SK-N-SH (cell line): ENCODE measurements around the gene DNASE1L2. TPM values are rescaled to one million over a fixed set of nuclear protein-coding genes. Genes with fewer than 3 reads are reported as not detected.
"Not testable (repeated sequence)": the region's sequence is repeated elsewhere in the genome, so short reads cannot be mapped to it uniquely, and the experiment has no call there.

Source experiments
- CTCF ChIA-PET: fragments of 300-600, 350-600 bp; formaldehyde crosslinking; extraction: SDS; loops from one replicate; lab custom pipeline; 2021; lab: Yijun Ruan, JAX
- POLR2A ChIA-PET: fragments of 350-600 bp; sonication (Branson Sonifier 250); formaldehyde crosslinking; extraction: SDS; loops from one replicate; lab custom pipeline; 2020; ENCODE audit warnings: antibody characterized with exemption, inconsistent platforms; lab: Yijun Ruan, JAX
- DNase-seq: peaks from one replicate; pipeline ENCODE4 v3.0.0; 2012
- H2AFZ ChIP-seq: fragments of 200-600 bp; sonication (generic); 2 replicates; pipeline ENCODE4 v1.8.1; 2016; ENCODE audit warnings: antibody characterized with exemption, mild to moderate bottlenecking, low read depth
- H3F3A ChIP-seq: fragments of 200-600 bp; sonication (generic); replicated peaks from 2 replicates; pipeline ENCODE3; 2016; ENCODE audit warnings: antibody characterized with exemption, mild to moderate bottlenecking; ENCODE audit not compliant: insufficient read depth
- H3K27ac ChIP-seq, 2 experiments: fragments of 200-500 bp in 1 of 2; fragments of 200-600 bp in 1 of 2; sonication (Bioruptor generic) in 1 of 2; sonication (generic), shearing (Covaris generic) in 1 of 2; 2 replicates each; pipeline versions ENCODE4 v1.5.1 to v1.6.1; 2014 to 2016; ENCODE audit warnings: low read depth in 2 of 2, inconsistent platforms in 1 of 2, low read length in 1 of 2, mild to moderate bottlenecking in 1 of 2, mixed read lengths in 1 of 2
- H3K27me3 ChIP-seq: fragments of 200-600 bp; sonication (generic), shearing (Covaris generic); 2 replicates; pipeline ENCODE4 v1.6.1; 2016; ENCODE audit warnings: mixed run types; ENCODE audit not compliant: insufficient read depth
- H3K36me3 ChIP-seq, 2 experiments: fragments of 200-500 bp in 1 of 2; fragments of 200-600 bp in 1 of 2; sonication (Bioruptor generic) in 1 of 2; sonication (generic) in 1 of 2; replicated peaks in 1 of 2; 2 replicates each; pipeline versions ENCODE3 to v1.5.1; 2014 to 2016; ENCODE audit warnings: low read length in 1 of 2, mild to moderate bottlenecking in 1 of 2; ENCODE audit not compliant: insufficient read depth in 2 of 2, control insufficient read depth in 1 of 2
- H3K4me1 ChIP-seq, 2 experiments: fragments of 200-500 bp in 1 of 2; fragments of 200-600 bp in 1 of 2; sonication (Bioruptor generic) in 1 of 2; sonication (generic), shearing (Covaris generic) in 1 of 2; 2 replicates each; pipeline versions ENCODE4 v1.5.1 to v1.6.1; 2014 to 2016; ENCODE audit warnings: low read depth in 1 of 2, low read length in 1 of 2, mixed run types in 1 of 2; ENCODE audit not compliant: insufficient read depth in 2 of 2, control insufficient read depth in 1 of 2
- H3K4me2 ChIP-seq: fragments of 200-600 bp; sonication (generic), shearing (Covaris generic); 2 replicates; pipeline ENCODE4 v1.6.1; 2017; ENCODE audit warnings: mixed run types
- H3K4me3 ChIP-seq, 2 experiments: fragments of 200-500 bp in 1 of 2; fragments of 200-600 bp in 1 of 2; sonication (Bioruptor generic) in 1 of 2; sonication (generic), shearing (Covaris generic) in 1 of 2; 2 replicates each; pipeline versions ENCODE4 v1.5.1 to v1.8.1; 2014 to 2016; ENCODE audit warnings: low read depth in 2 of 2, inconsistent platforms in 1 of 2, low read length in 1 of 2, mild to moderate bottlenecking in 1 of 2, mixed read lengths in 1 of 2, moderate library complexity in 1 of 2
- H3K79me2 ChIP-seq: fragments of 200-600 bp; sonication (generic); 2 replicates; pipeline ENCODE4 v1.8.1; 2017; ENCODE audit warnings: mild to moderate bottlenecking; ENCODE audit not compliant: insufficient read depth
- H3K9ac ChIP-seq: fragments of 200-600 bp; sonication (generic); 2 replicates; pipeline ENCODE4 v1.6.1; 2017; ENCODE audit warnings: mixed run types
- H3K9me2 ChIP-seq: fragments of 200-600 bp; sonication (generic); 2 replicates; pipeline ENCODE4 v1.6.1; 2017; ENCODE audit warnings: mixed run types
- H3K9me3 ChIP-seq: fragments of 200-600 bp; sonication (generic); 2 replicates; pipeline ENCODE4 v1.6.1; 2017; ENCODE audit warnings: mixed run types, mild to moderate bottlenecking, moderate library complexity
- H4K20me1 ChIP-seq: fragments of 200-600 bp; sonication (generic); 2 replicates; pipeline ENCODE4 v1.6.1; 2017; ENCODE audit warnings: mild to moderate bottlenecking, mixed run types; ENCODE audit not compliant: insufficient read depth
- ELF1 ChIP-seq: IDR thresholded peaks from 2 replicates; pipeline ENCODE4 v1.4.0; 2012
- EP300 ChIP-seq, 2 experiments: IDR thresholded peaks; 2 replicates each; pipeline versions ENCODE4 v1.4.0 to v1.6.1; 2012; ENCODE audit warnings: borderline replicate concordance in 1 of 2, low read depth in 1 of 2, low read length in 1 of 2
- GABPA ChIP-seq: IDR thresholded peaks from 2 replicates; pipeline ENCODE4 v1.4.0; 2012; ENCODE audit warnings: low read depth, mild to moderate bottlenecking
- IRF3 ChIP-seq: fragments of 150-350 bp; IDR thresholded peaks from 2 replicates; pipeline ENCODE4 v1.6.1; 2016; ENCODE audit warnings: mild to moderate bottlenecking, low read depth, low read length
- JUND ChIP-seq: IDR thresholded peaks from 2 replicates; pipeline ENCODE4 v1.4.0; 2012
- MAX ChIP-seq: IDR thresholded peaks from 2 replicates; pipeline ENCODE4 v1.4.0; 2012; ENCODE audit warnings: low read depth
- MEF2A ChIP-seq: IDR thresholded peaks from 2 replicates; pipeline ENCODE4 v1.4.0; 2012; ENCODE audit warnings: low read depth, borderline replicate concordance
- PBX3 ChIP-seq: IDR thresholded peaks from 2 replicates; pipeline ENCODE4; 2012
- POLR2AphosphoS5 ChIP-seq: IDR thresholded peaks from 2 replicates; pipeline ENCODE4 v1.6.1; 2012; ENCODE audit warnings: low read depth, low read length
- RAD21 ChIP-seq: IDR thresholded peaks from 2 replicates; pipeline ENCODE4 v1.6.1; 2012; ENCODE audit warnings: mild to moderate bottlenecking, low read length
- RCOR1 ChIP-seq: fragments of 150-350 bp; IDR thresholded peaks from 2 replicates; pipeline ENCODE4 v1.6.1; 2017; ENCODE audit warnings: antibody characterized with exemption, low read length
- RFX5 ChIP-seq: IDR thresholded peaks from 2 replicates; pipeline ENCODE4 v1.6.1; 2012; ENCODE audit warnings: mild to moderate bottlenecking, improper control_type of control experiment, low read length
- TAF1 ChIP-seq: IDR thresholded peaks from 2 replicates; pipeline ENCODE4 v1.6.1; 2012; ENCODE audit warnings: low read depth, mild to moderate bottlenecking, low read length, moderate library complexity, borderline replicate concordance
- TCF12 ChIP-seq: IDR thresholded peaks from 2 replicates; pipeline ENCODE4 v1.4.0; 2012
- USF1 ChIP-seq: IDR thresholded peaks from 2 replicates; pipeline ENCODE4 v1.4.0; 2012; ENCODE audit warnings: low read depth, borderline replicate concordance
- USF2 ChIP-seq: fragments of 150-350 bp; IDR thresholded peaks from 2 replicates; pipeline ENCODE4 v1.6.1; 2017; ENCODE audit warnings: antibody characterized with exemption, low read length, low read depth, borderline replicate concordance
- YY1 ChIP-seq: IDR thresholded peaks from 2 replicates; pipeline ENCODE4 v1.4.0; 2012; ENCODE audit warnings: low read depth, mild to moderate bottlenecking
- WGBS: methylation state at CpG from one replicate; pipeline ENCODE4 v1.1.6; 2017; ENCODE audit warnings: low lambda C conversion rate; 5-methylcytosine and 5-hydroxymethylcytosine counted together
- polyA plus RNA-seq, 3 experiments: library from polyadenylated mRNA; depleted of rRNA; stranded (reverse); fragments of >200 nt; gene quantifications; 2 replicates each; pipeline ENCODE4 v1.2.3, GENCODE V29; 2012

DNASE1L2 gene
- polyA plus RNA-seq, 1 of the 3 experiments (the other 2 are of a cell fraction): 2.5 TPM

GRCh38 chr16:2200313-2200712 lies 35.9 kb upstream of the DNASE1L2 start:
- H3K9me2 ChIP-seq: no peaks in the 10 kb centered on the region
- H3K36me3 ChIP-seq: no peaks in the 10 kb centered on the region
- TF ChIP-seq ELF1 (no peak), YY1 (no peak), GABPA (no peak), POLR2AphosphoS5 (no peak), TCF12 (no peak), JUND (no peak), IRF3 (no peak), PBX3 (no peak), TAF1 (no peak), RFX5 (no peak), USF1 (no peak), EP300 (IDR thresholded peaks at IDR 0.05; ENCODE audit: borderline replicate concordance in 1 of 2, low read depth in 1 of 2, low read length in 1 of 2) (no peak), RAD21 (no peak), MAX (no peak), RCOR1 (no peak), MEF2A (no peak), USF2 (no peak)
- no peaks in the 10 kb centered on the region for H4K20me1 ChIP-seq
- H2AFZ ChIP-seq: no peak overlapping the region
- 73% methylated on average over 6 of the region's 6 CpGs for WGBS
- no peak overlapping the region for H3K4me3 ChIP-seq
- no peak overlapping the region for H3K9ac ChIP-seq
- H3K79me2 ChIP-seq: no peaks in the 10 kb centered on the region
- H3K4me2 ChIP-seq: no peak overlapping the region
- no peaks in the 10 kb centered on the region for H3K9me3 ChIP-seq
- ChIA-PET POLR2A (no interaction called here), CTCF (no interaction called here)
- H3K27me3 ChIP-seq: no peaks in the 10 kb centered on the region
- DNase-seq: no peak
- H3K27ac ChIP-seq: no peak overlapping the region
- peaks cover 0 to 12% of the 10 kb centered on the region in 2 experiments; a peak in 2 of 4 replicates for H3K4me1 ChIP-seq
- H3F3A ChIP-seq: peaks cover 6% of the 10 kb centered on the region

- not testable (repeated sequence) for H3K27ac ChIP-seq, H3F3A ChIP-seq, DNase-seq, H3K9ac ChIP-seq, H4K20me1 ChIP-seq, H3K27me3 ChIP-seq, H3K4me2 ChIP-seq, H3K9me2 ChIP-seq, H2AFZ ChIP-seq, H3K9me3 ChIP-seq, H3K4me3 ChIP-seq
- H3K79me2 ChIP-seq: peaks cover 16% of the 10 kb centered on the region; the same call in 1 of the 2 replicates
- ChIA-PET POLR2A (interaction anchor here (0.9 kb wide), 1 partner anchor 48 kb away, joined by 4 read pairs; the partner anchor contains the start of gene TRAF7), CTCF (interaction anchor here (4.9 kb wide), 1 partner anchor 8 kb away, joined by 19 read pairs; no protein-coding TSS in a partner anchor)
- peaks cover 0 to 19% of the 10 kb centered on the region in 2 experiments; a peak in 2 of 4 replicates for H3K4me1 ChIP-seq
- WGBS: 92% methylated on average over 8 of the region's 8 CpGs
- peaks cover 0 to 11% of the 10 kb centered on the region in 2 experiments for H3K36me3 ChIP-seq
Observed at GRCh38 chr16:2203119-2203688, 33.0 kb upstream of the DNASE1L2 start.
